Stimulated activated CD8-positive, alpha-beta memory T cell treated with anti-CD3 and anti-CD28 coated beads, Interleukin-7, amount 100 ng/mL, for 24 hours (primary cell): ENCODE measurements around the gene CMIP.
"Not testable (repeated sequence)": the region's sequence is repeated elsewhere in the genome, so short reads cannot be mapped to it uniquely, and the experiment has no call there.

Experiments used
- DNase-seq: peaks from one replicate; pipeline ENCODE4 v3.0.0-alpha.2; 2020; ENCODE audit warnings: low read depth

Gene CMIP

GRCh38 chr16:81444448-81445121 is at the start of gene CMIP:
TSS of gene CMIP (plus strand) at chr16:81444808.
- peak; percentile 56 for DNase-seq

GRCh38 chr16:81394966-81395655 is 49.5 kb upstream of the CMIP start:
- DNase-seq: no peak

- DNase-seq: no peak
Measured at GRCh38 chr16:81397058-81397878, 47.3 kb upstream of the CMIP start.

- DNase-seq: no peak
Measured at GRCh38 chr16:81397879-81398520, 46.6 kb upstream of the CMIP start.

- DNase-seq: no peak
Measured at GRCh38 chr16:81399909-81400308, 44.7 kb upstream of the CMIP start.

GRCh38 chr16:81401035-81401950 is 43.3 kb upstream of the CMIP start:
- no peak for DNase-seq

GRCh38 chr16:81403208-81403600 is 41.4 kb upstream of the CMIP start:
- no peak for DNase-seq

- DNase-seq: peak; percentile 75
Measured at GRCh38 chr16:81403601-81404391, 40.8 kb upstream of the CMIP start.

- not testable (repeated sequence) for DNase-seq
Measured at GRCh38 chr16:81405002-81405401, 39.6 kb upstream of the CMIP start.

- DNase-seq: no peak
Measured at GRCh38 chr16:81405702-81406113, 38.9 kb upstream of the CMIP start.

- DNase-seq: no peak
Measured at GRCh38 chr16:81408409-81408950, 36.1 kb upstream of the CMIP start.

GRCh38 chr16:81409016-81409556 is 35.5 kb upstream of the CMIP start:
- DNase-seq: no peak

GRCh38 chr16:81410643-81411293 is 33.8 kb upstream of the CMIP start:
- no peak for DNase-seq

- no peak for DNase-seq
Measured at GRCh38 chr16:81413245-81413990, 31.2 kb upstream of the CMIP start.

- DNase-seq: no peak
Measured at GRCh38 chr16:81415751-81416150, 28.9 kb upstream of the CMIP start.

GRCh38 chr16:81416749-81417148 is 27.9 kb upstream of the CMIP start:
- no peak for DNase-seq

- DNase-seq: no peak
Measured at GRCh38 chr16:81417210-81417609, 27.4 kb upstream of the CMIP start.

- DNase-seq: no peak
Measured at GRCh38 chr16:81419806-81420205, 24.8 kb upstream of the CMIP start.

GRCh38 chr16:81421126-81421525 is 23.5 kb upstream of the CMIP start:
- no peak for DNase-seq
